GM04504 (cell line): ENCODE results near the gene PPP1R1C.
"Not testable (repeated sequence)": the region's sequence is repeated elsewhere in the genome, so short reads cannot be mapped to it uniquely, and the experiment has no call there.

Source experiments
- DNase-seq: peaks from one replicate; pipeline ENCODE4 v3.0.0-alpha.2; 2012; ENCODE audit warnings: low read depth

PPP1R1C gene

GRCh38 chr2:182015334-182016109 lies 29.9 kb downstream of the PPP1R1C start:
- DNase-seq: no peak

GRCh38 chr2:182018218-182018617 lies 32.6 kb downstream of the PPP1R1C start:
- DNase-seq: no peak

- DNase-seq: no peak
Observed at GRCh38 chr2:182019731-182020130, 34.1 kb downstream of the PPP1R1C start.

GRCh38 chr2:182020286-182021070 lies 34.8 kb downstream of the PPP1R1C start:
- no peak for DNase-seq

GRCh38 chr2:182023235-182023634 lies 37.6 kb downstream of the PPP1R1C start:
- no peak for DNase-seq

- DNase-seq: not testable (repeated sequence)
Observed at GRCh38 chr2:182030875-182031274, 45.2 kb downstream of the PPP1R1C start.

GRCh38 chr2:182031956-182032355 lies 46.3 kb downstream of the PPP1R1C start:
- no peak for DNase-seq

GRCh38 chr2:182033449-182033848 lies 47.8 kb downstream of the PPP1R1C start:
- DNase-seq: no peak

- DNase-seq: peak; percentile 30
Observed at GRCh38 chr2:182038576-182038975, 52.9 kb downstream of the PPP1R1C start.

- DNase-seq: no peak
Observed at GRCh38 chr2:182043021-182043420, 57.4 kb downstream of the PPP1R1C start.

GRCh38 chr2:182043861-182044260 lies 58.2 kb downstream of the PPP1R1C start:
- no peak for DNase-seq

- peak; percentile 19 for DNase-seq
Observed at GRCh38 chr2:182047544-182047943, 61.9 kb downstream of the PPP1R1C start.

GRCh38 chr2:182048088-182048487 lies 62.4 kb downstream of the PPP1R1C start:
- DNase-seq: no peak

- no peak for DNase-seq
Observed at GRCh38 chr2:182048621-182049020, 63.0 kb downstream of the PPP1R1C start.

GRCh38 chr2:182049372-182050148 lies 63.9 kb downstream of the PPP1R1C start:
- DNase-seq: no peak

- DNase-seq: no peak
Observed at GRCh38 chr2:182050333-182051135, 64.9 kb downstream of the PPP1R1C start.

- DNase-seq: no peak
Observed at GRCh38 chr2:182055993-182056392, 70.3 kb downstream of the PPP1R1C start.

- DNase-seq: no peak
Observed at GRCh38 chr2:182057002-182057401, 71.3 kb downstream of the PPP1R1C start.

- DNase-seq: no peak
Observed at GRCh38 chr2:182058056-182058455, 72.4 kb downstream of the PPP1R1C start.

GRCh38 chr2:182061739-182062138 lies 76.1 kb downstream of the PPP1R1C start:
- no peak for DNase-seq

- no peak for DNase-seq
Observed at GRCh38 chr2:182062329-182062972, 76.8 kb downstream of the PPP1R1C start.
